ENCODE measurements around the gene SPAG8.

The SPAG8 gene

GRCh38 chr9:35771075-35771433, 41.0 kb downstream of the SPAG8 start:
- Histone ChIP-seq H3K27me3 (ENCODE audit: insufficient read depth, low read depth) (no peaks in the 10 kb centered on the region), H3K79me2 (ENCODE audit: insufficient read depth, low read depth) (0 out of 2 replicates have a peak, but pooled peaks cover 7% of the 10 kb centered on the region), H3K4me3 (IDR thresholded peaks at IDR 0.05; ENCODE audit: insufficient read depth, low read depth, low read length) (no peak overlapping the region), H3K36me3 (ENCODE audit: insufficient read depth) (no peaks in the 10 kb centered on the region), H2AFZ (ENCODE audit: low read depth) (no peak overlapping the region), H3K9ac (no peak overlapping the region), H3K4me2 (no peak overlapping the region), H4K20me1 (ENCODE audit: insufficient read depth) (no peaks in the 10 kb centered on the region), H3K4me1 (ENCODE audit: low read depth, poor library complexity, severe bottlenecking) (peaks cover 7% of the 10 kb centered on the region), H3K27ac (no peak overlapping the region)
- TF ChIP-seq, protein P1, sequence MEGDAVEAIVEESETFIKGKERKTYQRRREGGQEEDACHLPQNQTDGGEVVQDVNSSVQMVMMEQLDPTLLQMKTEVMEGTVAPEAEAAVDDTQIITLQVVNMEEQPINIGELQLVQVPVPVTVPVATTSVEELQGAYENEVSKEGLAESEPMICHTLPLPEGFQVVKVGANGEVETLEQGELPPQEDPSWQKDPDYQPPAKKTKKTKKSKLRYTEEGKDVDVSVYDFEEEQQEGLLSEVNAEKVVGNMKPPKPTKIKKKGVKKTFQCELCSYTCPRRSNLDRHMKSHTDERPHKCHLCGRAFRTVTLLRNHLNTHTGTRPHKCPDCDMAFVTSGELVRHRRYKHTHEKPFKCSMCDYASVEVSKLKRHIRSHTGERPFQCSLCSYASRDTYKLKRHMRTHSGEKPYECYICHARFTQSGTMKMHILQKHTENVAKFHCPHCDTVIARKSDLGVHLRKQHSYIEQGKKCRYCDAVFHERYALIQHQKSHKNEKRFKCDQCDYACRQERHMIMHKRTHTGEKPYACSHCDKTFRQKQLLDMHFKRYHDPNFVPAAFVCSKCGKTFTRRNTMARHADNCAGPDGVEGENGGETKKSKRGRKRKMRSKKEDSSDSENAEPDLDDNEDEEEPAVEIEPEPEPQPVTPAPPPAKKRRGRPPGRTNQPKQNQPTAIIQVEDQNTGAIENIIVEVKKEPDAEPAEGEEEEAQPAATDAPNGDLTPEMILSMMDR (conservative IDR thresholded peaks at IDR 0.05; ENCODE audit: low read depth, low read length), result no peak

- H3K4me1 ChIP-seq (ENCODE audit: low read depth, poor library complexity, severe bottlenecking), result no peaks in the 10 kb centered on the region
- no peak overlapping the region for H3K9ac ChIP-seq
- no peaks in the 10 kb centered on the region for H3K36me3 ChIP-seq (ENCODE audit: insufficient read depth)
- no peaks in the 10 kb centered on the region for H3K27me3 ChIP-seq (ENCODE audit: insufficient read depth, low read depth)
- no peak overlapping the region for H3K4me2 ChIP-seq
- H3K27ac ChIP-seq, result no peak overlapping the region
- no peak overlapping the region for H3K4me3 ChIP-seq (IDR thresholded peaks at IDR 0.05; ENCODE audit: insufficient read depth, low read depth, low read length)
- H3K79me2 ChIP-seq (ENCODE audit: insufficient read depth, low read depth), result 0 out of 2 replicates have a peak, but pooled peaks cover 7% of the 10 kb centered on the region
- no peak overlapping the region for H2AFZ ChIP-seq (ENCODE audit: low read depth)
- TF ChIP-seq, protein P1 (conservative IDR thresholded peaks at IDR 0.05; ENCODE audit: low read depth, low read length), result no peak
- no peaks in the 10 kb centered on the region for H4K20me1 ChIP-seq (ENCODE audit: insufficient read depth)
Measured at GRCh38 chr9:35769763-35770162, 42.3 kb downstream of the SPAG8 start.

DNA sequence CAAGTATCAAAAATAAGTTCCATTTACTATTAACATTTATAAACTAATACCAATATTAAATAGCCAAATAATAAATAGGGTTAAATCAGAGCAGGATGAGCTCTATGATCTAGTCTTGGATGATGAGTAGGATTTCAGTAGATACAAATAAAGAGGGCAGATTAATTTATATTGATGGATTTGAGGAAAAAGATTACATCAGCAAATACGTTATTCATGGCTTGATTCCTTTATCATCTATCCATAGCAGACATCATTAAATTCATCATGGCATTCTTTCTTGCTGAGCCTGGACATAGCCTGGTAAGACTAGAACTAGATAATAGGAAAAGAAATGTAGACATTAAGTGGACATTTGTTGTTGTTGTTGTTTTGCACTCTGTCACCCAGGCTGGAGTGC, 44.6 kb downstream of the SPAG8 start:
- Histone ChIP-seq H3K79me2 (ENCODE audit: insufficient read depth, low read depth) (peaks cover 8% of the 10 kb centered on the region; the same call in 1 of the 2 replicates), H3K9ac (no peak overlapping the region), H3K36me3 (ENCODE audit: insufficient read depth) (no peaks in the 10 kb centered on the region), H3K4me2 (no peak overlapping the region), H2AFZ (ENCODE audit: low read depth) (no peak overlapping the region), H3K27me3 (ENCODE audit: insufficient read depth, low read depth) (no peaks in the 10 kb centered on the region), H3K27ac (no peak overlapping the region), H3K4me1 (ENCODE audit: low read depth, poor library complexity, severe bottlenecking) (no peaks in the 10 kb centered on the region), H4K20me1 (ENCODE audit: insufficient read depth) (no peaks in the 10 kb centered on the region), H3K4me3 (IDR thresholded peaks at IDR 0.05; ENCODE audit: insufficient read depth, low read depth, low read length) (no peak overlapping the region)
- TF ChIP-seq, protein P1 (conservative IDR thresholded peaks at IDR 0.05; ENCODE audit: low read depth, low read length), result no peak

DNA sequence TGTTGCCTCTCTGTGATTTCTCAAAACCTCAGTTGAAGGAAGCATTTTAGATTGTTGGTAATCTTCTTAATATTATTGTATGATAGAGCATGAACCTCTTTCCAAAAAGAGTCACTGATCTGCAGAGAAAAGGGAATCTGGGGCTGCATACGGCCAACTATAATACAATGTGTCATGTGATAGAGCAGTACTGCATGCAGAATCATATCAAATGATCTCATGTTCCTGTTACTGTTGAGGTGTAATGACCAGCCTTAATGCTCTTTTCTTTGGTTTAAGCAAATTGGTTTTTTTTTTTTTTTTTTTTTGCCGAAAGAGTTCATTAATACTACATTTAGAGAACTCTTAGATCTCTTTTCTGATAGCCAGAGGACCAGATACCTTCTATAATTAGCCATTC, 45.1 kb downstream of the SPAG8 start:
- TF ChIP-seq, protein P1 (conservative IDR thresholded peaks at IDR 0.05; ENCODE audit: low read depth, low read length), result no peak
- H3K9ac ChIP-seq, result no peak overlapping the region
- peaks cover 13% of the 10 kb centered on the region; the same call in 1 of the 2 replicates for H3K79me2 ChIP-seq (ENCODE audit: insufficient read depth, low read depth)
- H3K4me2 ChIP-seq, result no peak overlapping the region
- H3K4me3 ChIP-seq (IDR thresholded peaks at IDR 0.05; ENCODE audit: insufficient read depth, low read depth, low read length), result no peak overlapping the region
- no peaks in the 10 kb centered on the region for H3K36me3 ChIP-seq (ENCODE audit: insufficient read depth)
- H2AFZ ChIP-seq (ENCODE audit: low read depth), result no peak overlapping the region
- no peaks in the 10 kb centered on the region for H4K20me1 ChIP-seq (ENCODE audit: insufficient read depth)
- no peaks in the 10 kb centered on the region for H3K4me1 ChIP-seq (ENCODE audit: low read depth, poor library complexity, severe bottlenecking)
- no peak overlapping the region for H3K27ac ChIP-seq
- H3K27me3 ChIP-seq (ENCODE audit: insufficient read depth, low read depth), result no peaks in the 10 kb centered on the region

Data from KMS-11 (cell line).